NCI-H774 (cell line): ENCODE data around the gene TMEM52.
A peak's percentile ranks its signal among the peaks of the same experiment; 100 is the strongest.

Experiments used
- DNase-seq: peaks from one replicate; lab custom pipeline; 2025; lab: John Stamatoyannopoulos, UW

The TMEM52 gene

DNA sequence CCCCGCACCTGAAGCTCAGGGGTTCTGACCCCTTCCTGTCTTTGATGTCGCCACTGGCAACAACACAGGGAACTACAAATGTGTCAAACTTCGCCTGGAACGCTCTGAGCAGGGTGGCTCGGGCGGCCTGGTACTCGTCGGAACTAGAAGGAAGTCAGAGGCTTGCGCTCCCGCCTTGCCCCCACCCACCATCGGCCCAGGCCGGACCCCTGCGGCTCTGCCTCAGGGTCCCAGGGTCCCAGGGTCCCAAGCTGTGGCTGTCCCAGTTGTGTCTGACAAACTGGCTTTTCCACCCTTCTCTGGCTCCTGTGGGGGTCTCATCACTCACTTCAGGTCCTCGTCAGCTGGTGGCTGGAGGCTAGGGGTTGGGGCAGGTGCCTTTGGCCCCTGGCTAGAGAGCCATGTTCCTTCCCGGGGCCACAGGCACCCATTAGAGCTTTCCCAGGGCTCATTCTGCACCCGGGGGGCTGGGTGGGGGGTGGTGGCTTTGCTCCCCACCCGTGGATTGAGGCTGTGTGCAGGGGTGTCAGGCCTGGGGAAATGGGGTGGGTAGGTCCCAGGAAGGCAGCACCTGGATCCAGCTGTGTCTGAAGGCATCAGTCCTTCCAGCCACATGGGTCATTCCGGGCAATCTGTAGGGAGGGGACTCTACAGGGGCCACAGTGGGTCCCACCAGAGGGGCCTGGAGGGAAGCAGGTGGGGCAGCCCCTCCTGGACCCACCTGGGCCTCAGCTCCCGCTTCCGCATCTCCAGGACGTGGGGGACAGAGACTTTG is 8.0 kb upstream of the TMEM52 start:
- DNase-seq: no peak

DNA sequence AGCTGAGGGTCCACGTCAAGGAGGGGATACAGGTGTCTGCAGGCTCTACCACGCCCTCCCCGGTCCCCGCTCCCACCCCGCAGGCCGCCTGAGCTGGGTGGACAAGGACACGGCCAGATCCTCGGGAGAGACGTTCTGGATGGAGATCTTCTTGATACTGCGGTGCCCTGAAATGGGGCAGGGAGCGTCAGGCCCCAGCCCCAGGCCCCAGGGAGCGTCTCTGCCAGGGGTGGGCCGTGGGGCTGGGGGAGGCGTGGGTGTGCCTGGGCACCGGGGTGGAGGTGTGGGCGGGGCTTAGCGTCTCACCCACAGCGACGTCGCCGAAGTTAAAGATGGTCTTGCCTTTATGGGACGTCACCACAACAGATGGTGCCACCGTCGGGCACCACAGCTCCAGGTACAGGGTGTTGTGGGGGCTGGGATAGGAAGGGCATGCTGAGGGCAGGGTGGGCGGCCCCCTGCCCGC is 7.3 kb upstream of the TMEM52 start:
- no peak for DNase-seq

DNA sequence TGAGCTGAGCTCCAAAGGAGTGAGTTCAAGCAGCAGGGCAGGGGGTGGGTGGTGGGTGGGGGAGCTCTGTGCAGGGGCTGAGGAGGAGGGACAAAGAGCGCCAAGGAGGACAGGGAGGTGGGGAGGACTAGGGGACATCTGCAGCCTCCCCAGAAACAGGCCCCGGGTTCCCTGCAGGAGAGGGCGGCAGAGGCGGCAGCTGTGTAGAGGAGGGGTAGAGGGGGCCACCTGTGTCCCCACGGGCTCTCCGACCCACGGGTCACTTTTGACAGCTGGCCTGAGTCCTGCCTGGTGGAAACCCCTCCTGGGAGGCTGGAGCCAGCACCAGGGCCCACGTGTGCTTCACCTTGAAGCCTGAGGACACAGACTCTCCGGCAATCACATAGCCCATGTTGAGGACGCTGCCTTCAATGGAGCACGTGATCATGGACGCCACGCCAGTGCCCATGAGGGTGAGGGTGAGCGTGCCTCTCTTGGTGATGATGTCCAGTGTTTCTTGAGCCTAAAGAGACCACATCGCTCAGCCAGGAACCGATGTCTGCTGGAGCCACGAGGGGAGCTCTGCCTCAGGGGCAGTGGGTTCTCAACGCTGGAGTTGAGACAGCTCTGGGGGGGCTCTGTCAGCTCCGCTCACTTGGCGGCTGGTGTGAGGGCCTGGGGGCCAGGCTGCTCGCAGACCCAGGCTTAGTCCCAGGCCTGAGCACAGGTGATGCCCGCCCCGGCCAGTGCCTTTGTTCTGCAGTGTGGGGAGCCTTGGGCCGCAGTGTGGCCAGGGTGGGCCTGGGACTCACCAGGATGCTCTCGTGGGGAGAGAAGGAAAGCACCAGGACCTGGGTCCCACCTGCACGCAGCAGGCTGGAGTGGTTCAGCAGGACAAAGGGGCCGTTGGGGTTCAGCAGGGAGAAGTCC is 6.6 kb upstream of the TMEM52 start:
- DNase-seq: no peak

DNA sequence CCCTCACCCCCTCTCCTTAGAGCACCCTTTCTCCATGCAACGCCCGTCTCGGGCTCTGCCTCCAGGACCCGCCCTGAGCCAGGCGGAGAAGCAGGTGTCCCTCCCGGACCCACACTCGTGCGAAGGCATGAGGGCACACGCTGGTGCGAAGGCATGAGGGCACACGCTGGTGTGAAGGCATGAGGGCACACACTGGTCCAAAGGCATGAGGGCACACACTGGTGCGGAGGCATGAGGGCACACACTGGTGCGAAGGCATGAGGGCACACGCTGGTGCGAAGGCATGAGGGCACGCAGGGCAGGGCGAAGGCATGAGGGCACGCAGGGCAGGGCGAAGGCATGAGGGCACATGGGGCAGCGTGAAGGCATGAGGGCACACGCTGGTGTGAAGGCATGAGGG is 5.8 kb upstream of the TMEM52 start:
- no peak for DNase-seq

DNA sequence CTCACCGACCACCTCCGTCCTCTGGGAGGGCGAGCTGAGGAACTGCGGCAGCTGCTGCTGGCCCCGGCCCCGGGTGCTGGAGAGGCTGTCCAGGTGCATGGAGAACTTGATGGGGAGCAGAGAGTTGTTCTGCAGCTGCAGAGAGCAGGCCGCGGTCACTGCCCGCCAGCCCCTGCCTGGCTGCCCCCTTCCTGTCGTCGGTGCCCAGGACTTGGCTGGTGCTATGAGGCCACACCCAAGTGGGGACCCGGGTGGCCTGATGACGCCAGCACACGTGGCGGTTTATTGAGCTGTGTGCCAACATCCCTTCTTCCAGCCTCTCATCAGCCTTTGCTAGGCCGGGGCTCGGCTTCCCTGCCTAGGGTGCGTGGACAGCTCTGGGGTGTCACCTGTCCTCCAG is 5.3 kb upstream of the TMEM52 start:
- DNase-seq: no peak

DNA sequence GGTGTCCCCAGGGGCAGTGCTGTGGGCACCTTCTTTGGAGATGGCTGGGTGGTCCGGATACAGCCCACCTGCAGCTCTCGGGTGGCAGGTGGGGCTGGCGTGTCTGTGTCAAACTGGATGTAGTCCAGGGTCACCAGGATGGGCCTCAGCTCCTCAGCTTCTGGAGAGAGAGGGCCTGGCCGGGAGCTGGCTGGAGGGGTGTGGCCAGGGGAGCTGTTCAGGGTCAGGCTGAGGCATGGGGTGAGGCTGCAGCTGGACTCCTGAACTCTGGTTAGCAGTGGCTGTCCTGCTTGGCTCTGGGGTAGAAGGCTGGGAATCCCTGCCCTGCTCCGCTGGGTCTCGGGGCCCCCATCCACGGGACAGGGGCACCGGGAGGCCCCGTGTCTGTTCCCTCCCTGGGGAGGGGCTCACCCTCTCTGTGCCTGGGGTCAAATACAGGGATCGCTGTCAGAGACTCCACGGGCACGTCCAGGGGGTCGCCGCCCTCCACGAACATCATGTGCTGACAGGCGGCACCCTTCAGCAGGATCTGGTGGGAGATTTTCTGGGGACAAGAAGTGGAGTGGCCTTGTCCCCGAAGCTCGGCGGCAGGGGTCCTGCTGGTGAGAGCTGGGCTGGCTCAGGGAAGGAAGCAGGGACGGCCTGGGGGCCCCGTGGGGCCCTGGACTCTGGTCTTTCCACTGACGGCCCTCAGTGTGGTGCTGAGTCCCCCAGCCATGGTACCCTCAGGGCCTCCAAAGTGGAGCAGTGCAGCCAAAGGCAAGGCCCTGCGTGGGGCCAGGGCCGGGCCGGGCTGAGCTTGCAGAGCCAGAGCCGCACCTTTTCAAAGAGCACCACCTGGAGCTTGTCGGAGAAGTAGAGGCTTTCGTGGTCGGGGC is 4.1 kb upstream of the TMEM52 start:
- no peak for DNase-seq

DNA sequence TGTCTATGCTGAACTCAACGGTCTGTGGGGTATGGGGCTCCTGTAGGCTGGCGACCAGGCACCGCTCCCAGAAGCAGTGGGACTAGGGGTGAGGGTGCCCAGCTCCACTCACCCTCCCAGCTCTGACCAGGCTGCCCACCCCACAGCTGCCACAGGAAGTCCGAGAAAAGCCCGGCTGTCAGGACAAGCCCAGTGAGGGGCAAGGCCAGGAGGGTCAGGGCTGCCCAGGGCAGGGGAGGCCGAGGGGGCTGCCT is 3.5 kb upstream of the TMEM52 start:
- DNase-seq: no peak

DNA sequence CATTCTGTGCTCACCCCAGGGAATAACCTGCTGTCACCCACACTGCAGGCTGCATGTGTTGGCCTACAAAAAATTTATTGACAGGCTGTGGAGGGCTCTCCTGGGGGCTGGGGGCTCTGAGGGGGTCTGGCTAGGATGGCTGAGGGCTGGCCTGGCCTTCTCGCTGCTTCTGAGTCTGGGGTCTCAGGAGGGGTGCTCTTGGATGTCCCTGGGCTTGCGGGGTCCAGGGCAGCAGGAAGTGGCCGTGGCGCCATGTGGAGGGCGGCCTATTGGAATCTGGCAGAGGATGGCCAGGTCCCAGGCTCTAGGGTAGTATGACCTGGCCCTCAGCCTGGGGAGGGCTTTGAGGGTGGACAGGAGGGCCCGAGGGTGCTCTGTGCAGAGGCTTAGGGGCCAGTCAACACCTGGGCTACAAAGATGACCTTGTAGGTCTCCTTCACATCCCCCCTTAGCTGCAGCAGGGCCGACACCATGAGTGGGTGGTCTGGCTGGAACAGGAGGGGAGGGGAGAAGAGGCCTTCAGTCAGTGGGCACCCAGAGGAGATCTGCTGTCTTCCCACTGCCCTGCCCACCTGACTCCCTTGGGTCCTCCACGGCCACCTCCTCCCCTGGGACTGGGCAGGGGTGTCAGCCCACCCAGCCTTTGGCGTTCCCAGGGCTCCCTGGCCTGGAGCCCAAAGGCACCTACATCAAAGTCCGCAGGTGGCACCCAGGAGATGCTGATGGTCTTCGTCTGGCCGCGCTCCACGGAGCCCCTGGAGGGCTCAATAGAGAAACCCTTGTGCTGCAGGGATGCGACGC is 3.0 kb upstream of the TMEM52 start:
- DNase-seq: no peak

DNA sequence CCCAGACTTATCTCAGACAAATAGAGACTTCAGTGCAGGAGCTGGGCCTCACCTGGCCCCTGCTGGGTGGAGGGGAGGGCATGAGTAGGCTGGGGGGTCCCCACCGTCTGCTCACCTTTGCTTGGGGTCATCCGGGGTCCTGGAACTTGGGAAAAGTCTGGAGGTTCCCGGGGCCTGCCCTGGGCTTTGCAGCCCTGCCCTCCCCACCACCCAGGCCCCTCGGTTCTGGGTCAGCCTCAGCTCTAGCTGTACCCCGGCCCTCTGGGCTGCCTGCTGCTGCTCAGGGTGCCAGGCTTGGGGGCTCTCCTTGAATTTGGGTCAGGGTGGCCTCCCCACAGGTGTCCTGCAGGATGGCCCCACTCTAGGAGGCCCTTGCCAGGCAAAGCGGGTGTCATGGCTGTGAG is 2.4 kb upstream of the TMEM52 start:
- DNase-seq: no peak

DNA sequence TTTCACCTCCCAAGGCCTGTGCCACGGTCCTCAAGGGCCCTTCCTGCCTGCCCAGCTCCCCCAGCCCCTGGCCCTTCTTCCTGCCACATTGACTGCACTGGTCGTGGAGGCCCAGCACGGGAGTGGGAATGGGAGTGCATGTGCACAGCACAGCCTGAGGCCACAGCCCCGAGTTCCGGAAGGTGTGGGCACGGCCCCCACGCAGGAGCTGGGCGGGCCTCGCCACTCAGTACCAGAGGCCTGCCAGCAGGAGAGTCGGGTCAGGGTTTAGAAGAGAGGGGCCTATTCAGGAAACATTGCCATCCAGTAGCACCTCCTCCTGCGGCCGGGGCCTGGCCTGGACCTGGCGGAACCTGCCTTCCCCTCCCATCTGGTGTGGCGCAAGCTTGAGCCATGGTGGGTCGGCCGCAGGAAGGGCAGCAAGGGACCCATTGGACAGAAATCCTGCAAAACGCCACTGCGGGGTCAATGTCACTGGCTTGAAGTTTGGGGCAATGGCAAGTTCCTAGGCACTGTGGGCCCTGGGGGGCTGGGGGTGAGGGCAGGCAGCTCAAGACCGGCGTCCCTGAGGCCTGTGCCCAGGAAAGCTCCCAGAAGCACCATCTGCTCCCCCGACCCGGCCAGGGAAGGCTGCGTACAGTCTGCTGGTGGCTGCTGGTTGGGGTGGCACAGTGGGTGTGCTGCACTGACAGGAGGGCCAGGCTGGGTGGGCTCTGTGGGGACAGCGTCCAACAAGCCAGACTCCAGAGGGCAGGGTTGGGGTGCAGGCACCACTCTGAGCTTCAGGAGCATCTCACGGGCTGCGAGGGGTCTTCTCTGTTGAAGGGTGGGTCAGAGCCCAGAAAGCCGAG is 1.8 kb upstream of the TMEM52 start:
- no peak for DNase-seq

DNA sequence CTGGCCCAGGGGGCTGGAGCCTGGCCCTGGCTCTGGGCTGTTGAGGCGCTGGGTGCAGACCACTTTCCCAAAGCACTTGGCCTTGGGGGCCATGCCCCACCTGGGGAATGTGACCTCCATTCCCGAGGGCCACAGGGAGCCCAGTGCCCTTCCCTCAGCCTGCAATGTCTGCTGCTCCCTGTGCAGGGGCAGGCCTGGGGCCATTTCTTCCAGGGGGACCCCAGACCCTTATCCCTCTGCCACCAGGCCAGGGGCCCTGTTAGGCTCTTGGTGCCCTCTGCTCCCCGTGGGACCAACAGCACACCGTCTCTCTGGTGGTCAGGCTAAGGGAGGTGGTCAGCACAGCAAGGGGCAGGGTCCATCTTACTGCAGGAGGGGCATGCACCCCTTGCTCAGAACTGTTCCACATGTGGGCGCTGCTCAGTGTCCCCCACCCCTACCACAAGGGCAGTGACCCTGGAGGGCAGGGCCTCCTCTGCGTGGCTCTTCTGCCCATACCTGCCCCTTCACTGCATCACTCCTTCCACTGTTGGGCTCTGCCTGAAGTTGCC is 1.1 kb upstream of the TMEM52 start:
- no peak for DNase-seq

DNA sequence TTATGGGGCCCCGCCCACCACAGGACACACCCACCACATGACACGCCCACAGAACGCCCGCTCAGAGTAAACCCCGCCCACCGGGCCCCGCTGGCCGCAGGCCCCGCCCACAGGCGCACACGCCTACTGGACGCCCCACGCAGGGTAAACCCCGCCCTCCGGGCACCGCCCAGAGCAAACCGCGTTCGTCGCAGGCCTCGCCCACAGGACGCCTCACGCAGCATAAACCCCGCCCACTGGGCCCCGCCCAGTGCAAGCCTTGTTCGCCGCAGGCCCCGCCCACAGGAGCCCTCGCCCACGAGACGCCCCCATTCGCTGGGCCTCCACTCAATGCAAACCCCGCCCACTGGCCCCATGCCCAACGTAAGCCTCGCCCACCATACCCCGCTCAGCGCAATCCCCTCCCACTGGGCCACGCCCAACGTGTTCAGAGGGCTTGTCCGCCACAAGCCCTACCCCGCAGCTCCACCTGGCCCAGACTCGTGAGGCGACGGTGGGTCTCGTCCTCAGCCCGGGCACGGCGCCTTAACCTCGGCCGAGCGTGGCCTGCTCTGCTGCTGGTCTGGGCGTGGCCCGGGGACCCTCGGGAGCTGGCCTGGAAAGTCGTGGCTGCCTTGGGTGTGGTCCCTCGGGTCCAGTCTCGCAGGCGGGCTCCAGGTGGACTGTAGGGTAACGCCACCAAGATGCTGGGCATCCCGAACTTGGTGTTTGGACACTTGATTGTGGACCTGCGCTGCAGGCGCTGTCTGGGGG is 401 bp upstream of the TMEM52 start:
- peak; percentile 91 for DNase-seq

DNA sequence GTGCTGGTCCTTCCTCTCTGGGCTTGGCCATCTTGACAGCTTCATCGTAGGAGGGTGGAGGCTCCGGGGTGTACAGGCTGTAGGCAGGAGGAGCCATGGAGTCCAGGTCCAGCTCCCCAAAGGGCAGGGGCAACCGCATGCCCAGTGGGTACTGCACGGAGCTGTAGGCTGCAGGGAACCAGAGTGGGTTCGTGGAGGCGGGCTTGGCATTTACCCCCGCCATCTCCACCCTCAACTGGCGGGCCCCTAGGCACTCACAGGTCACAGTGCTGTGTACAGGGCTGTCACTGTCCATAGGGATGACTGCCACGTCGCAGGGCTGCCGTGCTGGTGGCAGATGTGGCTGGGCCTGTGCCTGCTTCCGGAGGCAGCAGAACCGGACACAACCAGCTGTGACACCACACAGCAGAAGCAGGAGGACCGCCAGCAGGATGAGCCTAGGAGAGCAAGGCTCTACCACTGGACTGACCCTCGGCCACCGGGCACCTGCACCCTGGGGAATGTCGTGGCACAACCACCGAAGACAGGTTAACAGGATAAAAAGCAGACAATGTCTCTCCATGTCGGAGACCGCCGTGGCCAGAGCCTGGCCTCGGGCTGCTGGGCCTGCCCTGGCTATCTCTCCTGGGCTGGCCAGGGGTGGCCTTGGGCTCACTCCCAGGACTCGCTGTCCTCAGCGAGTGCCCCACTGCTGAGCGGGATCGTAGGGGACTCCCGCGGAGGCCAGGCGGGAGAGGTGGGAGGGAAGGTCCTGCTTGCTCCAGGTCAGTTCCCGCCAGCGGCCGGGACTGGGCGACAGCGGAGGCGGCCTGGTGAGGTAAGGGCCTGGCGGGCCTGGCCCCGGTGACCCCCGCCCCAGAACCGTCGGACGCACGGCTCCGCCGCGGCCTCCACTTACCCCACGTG is 831 bp downstream of the TMEM52 start:
- DNase-seq: no peak

DNA sequence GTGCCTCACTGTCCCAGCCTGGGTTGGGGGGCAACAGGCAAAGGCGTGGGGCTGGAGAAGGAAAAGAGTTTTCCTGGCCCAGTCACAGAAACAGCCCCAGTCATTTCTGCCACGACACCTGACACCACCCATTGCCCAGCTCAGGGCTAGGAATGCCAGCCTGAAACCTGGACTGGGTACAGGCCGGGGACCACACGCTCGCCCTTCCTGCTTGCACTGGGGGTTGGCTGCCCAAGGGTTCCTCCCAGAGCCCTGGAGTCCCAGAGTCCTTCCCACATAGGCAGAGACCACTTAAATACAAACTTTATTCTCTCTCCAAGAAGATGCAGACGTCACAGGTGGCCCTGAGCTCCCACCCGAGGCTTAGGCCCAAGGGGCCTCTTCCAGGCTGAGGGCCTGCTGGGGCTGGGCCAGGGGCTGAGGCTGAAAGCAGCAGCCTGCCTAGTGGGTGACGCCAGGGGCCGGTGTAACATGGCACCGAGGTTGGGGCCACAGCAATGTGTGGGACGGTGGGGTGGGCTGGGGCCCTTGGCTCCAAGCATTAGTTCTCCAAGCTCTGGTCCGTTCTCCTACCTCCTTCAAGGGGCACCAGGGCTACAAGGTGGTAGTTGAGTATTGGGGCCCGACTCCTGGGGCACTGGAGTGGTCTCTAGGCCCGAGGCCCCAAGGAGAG is 1.6 kb downstream of the TMEM52 start:
- DNase-seq: no peak

DNA sequence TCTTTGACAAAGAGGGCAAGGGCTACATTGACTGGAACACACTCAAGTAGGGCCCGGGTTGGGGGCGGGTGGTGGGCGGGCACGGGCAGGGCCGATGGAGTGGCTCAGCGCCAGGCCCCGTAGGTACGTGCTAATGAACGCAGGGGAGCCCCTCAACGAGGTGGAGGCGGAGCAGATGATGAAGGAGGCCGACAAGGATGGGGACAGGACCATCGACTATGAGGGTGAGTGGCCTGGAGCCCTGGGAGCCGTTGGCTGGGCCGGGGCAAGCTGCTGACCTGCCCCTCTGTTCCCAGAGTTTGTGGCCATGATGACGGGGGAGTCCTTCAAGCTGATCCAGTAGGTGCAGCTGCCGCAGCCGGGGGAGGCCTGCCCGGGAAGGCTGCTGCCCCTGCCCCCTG is 2.2 kb downstream of the TMEM52 start:
- DNase-seq: no peak

DNA sequence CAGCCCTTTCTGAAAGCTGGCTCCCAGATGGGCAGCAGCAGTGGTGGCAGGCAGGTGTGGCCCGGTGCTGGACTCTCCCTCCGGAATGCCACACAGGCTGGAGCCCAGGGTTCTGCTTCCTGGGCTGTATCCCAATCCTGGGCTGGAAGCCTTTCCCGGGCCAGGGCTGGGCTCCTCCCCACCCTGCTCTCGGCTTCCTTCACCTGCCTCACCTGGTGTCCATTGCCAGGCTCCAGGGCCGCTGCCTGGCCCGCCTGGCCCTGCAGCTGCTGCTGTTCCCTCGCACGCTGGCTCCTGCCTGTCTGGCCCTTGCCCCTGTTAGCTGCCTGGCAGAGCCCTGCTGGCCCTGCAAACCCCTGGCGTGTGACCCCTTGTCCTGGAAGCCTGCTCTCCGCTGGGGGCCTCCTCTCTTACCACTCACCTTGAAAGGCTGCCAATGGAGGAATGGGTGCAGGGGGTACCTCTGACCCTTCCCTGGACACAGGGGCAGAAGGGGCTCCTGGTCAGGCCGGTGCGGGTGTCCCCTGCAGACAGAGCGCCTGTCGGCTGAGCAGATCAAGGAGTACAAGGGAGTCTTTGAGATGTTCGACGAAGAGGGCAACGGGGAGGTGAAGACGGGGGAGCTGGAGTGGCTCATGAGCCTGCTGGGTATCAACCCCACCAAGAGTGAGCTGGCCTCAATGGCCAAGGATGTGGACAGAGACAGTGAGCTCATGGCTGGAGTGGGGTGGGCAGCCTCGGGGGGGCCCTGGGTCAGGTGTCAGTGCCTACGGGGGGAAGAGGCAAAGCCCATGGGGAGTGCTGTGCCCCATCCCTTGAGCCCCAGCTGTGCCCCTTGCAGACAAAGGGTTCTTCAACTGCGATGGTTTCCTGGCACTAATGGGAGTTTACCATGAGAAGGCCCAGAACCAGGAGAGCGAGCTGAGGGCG is 2.9 kb downstream of the TMEM52 start:
- DNase-seq: no peak
